Measurements from ENCODE around the gene SLC25A17.

SLC25A17 gene

DNA sequence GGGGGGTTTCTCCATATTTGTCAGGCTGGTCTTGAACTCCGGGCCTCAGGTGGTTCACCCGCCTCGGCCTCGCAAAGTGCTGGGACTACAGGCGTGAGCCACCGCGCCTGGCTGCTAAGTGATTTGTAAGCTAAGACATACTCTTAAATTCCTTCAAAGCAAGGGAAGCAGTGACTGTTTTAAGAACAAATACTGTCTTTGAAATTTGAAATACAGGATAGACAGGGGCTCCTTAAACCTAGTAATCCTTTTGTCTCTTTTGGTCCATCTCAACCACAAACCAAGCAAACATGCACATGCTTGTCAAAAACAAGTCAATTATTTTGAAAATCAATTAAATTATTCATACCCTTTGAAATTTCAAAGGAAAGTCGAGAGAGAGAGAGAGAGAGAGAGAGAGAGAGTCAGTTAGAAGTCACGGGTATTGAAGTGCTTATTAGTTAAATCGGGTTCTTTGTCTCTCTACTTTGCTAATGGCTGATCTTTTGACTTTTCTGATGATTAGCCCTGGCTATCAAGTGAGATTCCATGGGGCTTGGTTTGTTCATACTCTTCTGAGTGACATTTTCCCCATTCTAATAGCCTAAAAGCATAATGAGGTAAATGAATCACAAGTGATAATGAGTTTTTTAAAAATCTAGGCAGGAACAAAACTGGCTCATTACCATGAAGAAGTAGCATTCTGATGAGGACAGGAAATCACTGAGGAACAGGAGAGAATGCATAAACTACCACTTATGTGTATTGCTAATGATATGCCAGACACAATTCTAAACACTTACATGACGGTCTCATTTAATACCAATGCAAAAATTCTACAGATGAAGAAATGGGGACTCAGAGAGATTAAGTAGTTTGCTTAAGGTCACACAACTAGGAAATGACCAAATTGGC lies 91.8 kb downstream of the SLC25A17 start:
- Histone ChIP-seq H3K4me1 (no peaks in the 10 kb centered on the region), H3K79me2 (no peaks in the 10 kb centered on the region), H3K9ac (no peak overlapping the region), H3K36me3 (ENCODE audit: control insufficient read depth, insufficient read depth, low read length) (no peaks in the 10 kb centered on the region), H3K4me2 (ENCODE audit: low read length) (no peak overlapping the region), H3K27me3 (ENCODE audit: control insufficient read depth, insufficient read depth, low read length) (no peaks in the 10 kb centered on the region), H3K4me3 (ENCODE audit: low read depth, low read length) (no peak overlapping the region), H2AFZ (no peak overlapping the region), H3K27ac (no peak overlapping the region), H3K9me3 (ENCODE audit: control insufficient read depth, low read length) (no peaks in the 10 kb centered on the region)
- no peak for TF ChIP-seq CTCF (IDR thresholded peaks at IDR 0.05)

GRCh38 chr22:40726514-40726913 lies 92.6 kb downstream of the SLC25A17 start:
- Histone ChIP-seq H3K9me3 (ENCODE audit: control insufficient read depth, low read length) (no peaks in the 10 kb centered on the region), H3K9ac (no peak overlapping the region), H3K27me3 (ENCODE audit: control insufficient read depth, insufficient read depth, low read length) (no peaks in the 10 kb centered on the region), H3K27ac (no peak overlapping the region), H3K4me1 (no peaks in the 10 kb centered on the region), H3K79me2 (no peaks in the 10 kb centered on the region), H3K4me2 (ENCODE audit: low read length) (no peak overlapping the region), H3K4me3 (ENCODE audit: low read depth, low read length) (no peak overlapping the region), H2AFZ (no peak overlapping the region), H3K36me3 (ENCODE audit: control insufficient read depth, insufficient read depth, low read length) (no peaks in the 10 kb centered on the region)
- TF ChIP-seq CTCF (IDR thresholded peaks at IDR 0.05) = no peak

DNA sequence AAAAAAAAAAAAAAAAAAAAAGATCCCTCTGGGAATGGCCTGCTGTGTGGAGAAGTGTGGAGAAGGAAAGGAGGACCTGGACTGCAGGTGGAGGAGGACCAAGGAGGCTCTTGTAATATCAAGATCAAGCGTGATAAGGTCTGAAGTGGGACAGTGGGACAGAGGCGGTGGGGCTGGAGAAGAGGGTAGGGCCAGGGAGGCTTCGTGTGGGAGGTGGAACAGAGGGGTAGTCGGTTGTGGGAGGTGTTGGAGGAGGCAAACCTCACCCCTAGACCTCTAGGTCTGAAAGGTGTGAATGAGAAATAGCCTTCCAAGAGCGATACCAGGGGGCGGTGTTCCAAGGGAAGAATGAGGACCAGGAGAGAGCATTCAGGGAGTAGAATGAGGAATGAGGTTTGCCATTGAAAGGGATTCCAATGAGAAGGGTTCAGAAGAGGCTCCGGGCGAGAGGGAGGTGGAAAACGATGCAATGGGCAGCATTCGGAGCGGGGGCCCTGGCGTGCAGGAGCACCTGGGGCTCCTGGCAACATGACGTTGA lies 95.7 kb downstream of the SLC25A17 start:
- H3K79me2 ChIP-seq = no peaks in the 10 kb centered on the region
- H3K4me2 ChIP-seq (ENCODE audit: low read length) = no peak overlapping the region
- H3K9me3 ChIP-seq (ENCODE audit: control insufficient read depth, low read length) = no peaks in the 10 kb centered on the region
- H3K9ac ChIP-seq = no peak overlapping the region
- no peak for TF ChIP-seq CTCF (IDR thresholded peaks at IDR 0.05)
- no peak overlapping the region for H3K4me3 ChIP-seq (ENCODE audit: low read depth, low read length)
- no peak overlapping the region for H3K27ac ChIP-seq
- H3K27me3 ChIP-seq (ENCODE audit: control insufficient read depth, insufficient read depth, low read length) = no peaks in the 10 kb centered on the region
- H2AFZ ChIP-seq = no peak overlapping the region
- H3K4me1 ChIP-seq = no peaks in the 10 kb centered on the region
- H3K36me3 ChIP-seq (ENCODE audit: control insufficient read depth, insufficient read depth, low read length) = no peaks in the 10 kb centered on the region

- no peak for TF ChIP-seq CTCF (IDR thresholded peaks at IDR 0.05)
- Histone ChIP-seq H3K27me3 (ENCODE audit: control insufficient read depth, insufficient read depth, low read length) (no peaks in the 10 kb centered on the region), H3K9me3 (ENCODE audit: control insufficient read depth, low read length) (no peaks in the 10 kb centered on the region), H3K4me2 (ENCODE audit: low read length) (no peak overlapping the region), H3K4me3 (ENCODE audit: low read depth, low read length) (no peak overlapping the region), H3K4me1 (no peaks in the 10 kb centered on the region), H3K9ac (no peak overlapping the region), H2AFZ (no peak overlapping the region), H3K27ac (no peak overlapping the region), H3K36me3 (ENCODE audit: control insufficient read depth, insufficient read depth, low read length) (no peaks in the 10 kb centered on the region), H3K79me2 (no peaks in the 10 kb centered on the region)
Measured at GRCh38 chr22:40721266-40721665, 97.9 kb downstream of the SLC25A17 start.
